ENCODE data around the gene USP6NL. TPM values are rescaled to one million over a fixed set of nuclear protein-coding genes. Genes with fewer than 3 reads are reported as not detected.

USP6NL gene
- total and polyA plus RNA-seq, 2 of the 13 experiments (the other 11 are each of a cell fraction or from before 2014, with no cell fraction given), result 10.5 to 22.9 TPM

DNA sequence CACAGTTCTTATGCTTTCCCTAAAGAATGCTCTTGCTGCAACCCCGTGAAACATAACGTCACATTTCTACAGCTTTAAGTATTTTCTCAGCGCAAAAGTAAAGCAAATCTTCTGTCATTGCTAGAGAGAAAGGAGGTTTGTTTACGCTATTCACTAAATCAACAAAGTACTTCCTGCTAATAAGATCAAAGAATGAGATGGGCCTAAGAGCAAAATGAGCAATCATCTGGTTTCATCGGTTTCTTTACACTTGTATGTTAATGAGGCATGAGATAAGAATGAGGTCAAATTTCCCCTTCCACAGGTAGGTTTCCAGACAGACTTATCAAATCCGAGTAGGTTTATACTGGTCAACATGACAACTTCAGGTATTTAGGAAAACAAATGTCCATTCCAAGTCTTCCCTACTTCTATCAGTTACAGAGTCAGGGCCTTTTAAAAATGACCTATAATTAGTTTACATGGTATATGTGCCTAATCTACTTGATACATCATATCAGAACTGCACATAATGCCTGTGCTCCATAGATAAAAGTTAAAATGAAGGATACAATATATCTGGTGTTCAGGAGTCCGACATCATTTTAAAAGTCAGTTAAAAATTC, 8.4 kb downstream of the USP6NL start (continued):
- TF ChIP-seq, protein P1, sequence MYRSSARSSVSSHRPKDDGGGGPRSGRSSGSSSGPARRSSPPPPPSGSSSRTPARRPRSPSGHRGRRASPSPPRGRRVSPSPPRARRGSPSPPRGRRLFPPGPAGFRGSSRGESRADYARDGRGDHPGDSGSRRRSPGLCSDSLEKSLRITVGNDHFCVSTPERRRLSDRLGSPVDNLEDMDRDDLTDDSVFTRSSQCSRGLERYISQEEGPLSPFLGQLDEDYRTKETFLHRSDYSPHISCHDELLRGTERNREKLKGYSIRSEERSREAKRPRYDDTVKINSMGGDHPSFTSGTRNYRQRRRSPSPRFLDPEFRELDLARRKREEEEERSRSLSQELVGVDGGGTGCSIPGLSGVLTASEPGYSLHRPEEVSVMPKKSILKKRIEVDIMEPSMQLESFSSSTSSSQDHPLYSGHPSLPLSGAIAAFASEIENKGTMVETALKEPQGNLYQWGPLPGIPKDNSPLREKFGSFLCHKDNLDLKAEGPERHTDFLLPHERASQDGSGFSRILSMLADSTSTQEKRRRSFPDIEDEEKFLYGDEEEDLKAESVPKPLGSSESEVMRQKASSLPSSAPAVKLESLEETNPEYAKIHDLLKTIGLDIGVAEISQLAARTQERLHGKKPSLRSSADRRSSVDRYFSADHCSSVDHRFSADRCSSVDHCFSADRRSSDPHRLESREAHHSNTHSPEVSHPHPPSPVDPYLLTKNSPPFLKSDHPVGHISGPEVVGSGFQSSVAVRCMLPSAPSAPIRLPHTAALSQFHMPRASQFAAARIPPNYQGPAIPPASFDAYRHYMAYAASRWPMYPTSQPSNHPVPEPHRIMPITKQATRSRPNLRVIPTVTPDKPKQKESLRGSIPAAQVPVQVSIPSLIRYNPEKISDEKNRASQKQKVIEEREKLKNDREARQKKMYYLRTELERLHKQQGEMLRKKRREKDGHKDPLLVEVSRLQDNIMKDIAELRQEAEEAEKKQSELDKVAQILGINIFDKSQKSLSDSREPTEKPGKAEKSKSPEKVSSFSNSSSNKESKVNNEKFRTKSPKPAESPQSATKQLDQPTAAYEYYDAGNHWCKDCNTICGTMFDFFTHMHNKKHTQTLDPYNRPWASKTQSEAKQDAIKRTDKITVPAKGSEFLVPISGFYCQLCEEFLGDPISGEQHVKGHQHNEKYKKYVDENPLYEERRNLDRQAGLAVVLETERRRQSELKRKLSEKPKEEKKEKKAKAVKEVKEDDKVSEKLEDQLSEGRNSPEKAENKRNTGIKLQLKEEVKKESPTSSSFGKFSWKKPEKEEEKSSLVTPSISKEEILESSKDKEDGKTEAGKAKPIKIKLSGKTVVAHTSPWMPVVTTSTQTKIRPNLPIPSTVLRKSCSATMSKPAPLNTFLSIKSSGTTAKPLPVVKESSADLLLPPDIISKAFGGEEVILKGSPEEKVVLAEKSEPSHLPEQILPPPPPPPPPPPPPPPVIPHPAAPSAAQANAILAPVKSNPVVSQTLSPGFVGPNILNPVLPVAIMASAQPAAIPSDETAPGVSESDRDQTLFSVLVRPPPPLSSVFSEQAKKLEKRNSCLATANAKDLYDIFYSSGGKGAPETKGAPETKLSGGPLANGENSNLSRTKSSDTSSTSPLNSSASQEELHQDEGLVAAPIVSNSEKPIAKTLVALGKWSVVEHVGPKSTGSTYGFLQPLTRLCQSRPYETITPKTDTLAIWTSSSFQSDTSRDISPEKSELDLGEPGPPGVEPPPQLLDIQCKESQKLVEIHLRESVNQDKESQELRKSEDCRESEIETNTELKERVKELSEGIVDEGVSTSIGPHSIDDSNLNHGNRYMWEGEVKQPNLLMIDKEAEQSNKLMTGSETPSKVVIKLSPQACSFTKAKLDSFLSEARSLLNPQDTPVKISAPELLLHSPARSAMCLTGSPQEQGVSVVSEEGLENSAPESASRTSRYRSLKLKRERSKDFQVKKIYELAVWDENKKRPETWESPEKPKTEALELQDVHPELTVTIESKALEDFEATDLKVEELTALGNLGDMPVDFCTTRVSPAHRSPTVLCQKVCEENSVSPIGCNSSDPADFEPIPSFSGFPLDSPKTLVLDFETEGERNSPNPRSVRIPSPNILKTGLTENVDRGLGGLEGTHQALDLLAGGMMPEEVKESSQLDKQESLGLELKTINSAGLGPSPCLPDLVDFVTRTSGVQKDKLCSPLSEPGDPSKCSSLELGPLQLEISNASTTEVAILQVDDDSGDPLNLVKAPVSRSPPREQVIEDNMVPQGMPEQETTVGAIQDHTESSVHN (CRISPR knock-in tag; IDR thresholded peaks at IDR 0.05), result no peak
- TF ChIP-seq IRF2 (CRISPR knock-in tag; IDR thresholded peaks at IDR 0.05), result peak; percentile 77
- no peak for TF ChIP-seq ZNF766 (CRISPR knock-in tag; IDR thresholded peaks at IDR 0.05; ENCODE audit: borderline replicate concordance)
- TF ChIP-seq FOXA3 (CRISPR knock-in tag; IDR thresholded peaks at IDR 0.05), result peak; percentile 98
- no peak for TF ChIP-seq ZNF841 (CRISPR knock-in tag; IDR thresholded peaks at IDR 0.05; ENCODE audit: borderline replicate concordance)
- TF ChIP-seq, protein P2, sequence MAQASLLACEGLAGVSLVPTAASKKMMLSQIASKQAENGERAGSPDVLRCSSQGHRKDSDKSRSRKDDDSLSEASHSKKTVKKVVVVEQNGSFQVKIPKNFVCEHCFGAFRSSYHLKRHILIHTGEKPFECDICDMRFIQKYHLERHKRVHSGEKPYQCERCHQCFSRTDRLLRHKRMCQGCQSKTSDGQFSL (CRISPR knock-in tag; IDR thresholded peaks at IDR 0.05), result no peak
- TF ChIP-seq ZNF543 (CRISPR knock-in tag; IDR thresholded peaks at IDR 0.05), result no peak
- no peak for TF ChIP-seq ZSCAN20 (CRISPR knock-in tag; IDR thresholded peaks at IDR 0.05; ENCODE audit: borderline replicate concordance)
- TF ChIP-seq GFI1 (CRISPR knock-in tag; IDR thresholded peaks at IDR 0.05; ENCODE audit: borderline replicate concordance), result peak; percentile 60; the same call in 1 of the 2 replicates
- TF ChIP-seq JARID2 (CRISPR knock-in tag; IDR thresholded peaks at IDR 0.05; ENCODE audit: insufficient replicate concordance), result no peak
- TF ChIP-seq SAP130 (CRISPR knock-in tag; IDR thresholded peaks at IDR 0.05; ENCODE audit: low read depth), result peak; percentile 89
- peak; percentile 59; the same call in 1 of the 2 replicates for TF ChIP-seq SOX13 (IDR thresholded peaks at IDR 0.05)
- peak in 1 of 2 experiments; percentile 91; a peak in 2 of 4 replicates for TF ChIP-seq SOX13 (CRISPR knock-in tag; conservative IDR thresholded peaks at IDR 0.05 in 1 of 2, IDR thresholded peaks at IDR 0.05 in 1 of 2)
- no peak for TF ChIP-seq ATF7-NPFF (CRISPR knock-in tag; IDR thresholded peaks at IDR 0.05; ENCODE audit: low read depth)
- TF ChIP-seq ZNF382 (CRISPR knock-in tag; IDR thresholded peaks at IDR 0.05; ENCODE audit: borderline replicate concordance), result no peak
- no peak for TF ChIP-seq GABPB1 (CRISPR knock-in tag; IDR thresholded peaks at IDR 0.05)
- TF ChIP-seq, protein P3, sequence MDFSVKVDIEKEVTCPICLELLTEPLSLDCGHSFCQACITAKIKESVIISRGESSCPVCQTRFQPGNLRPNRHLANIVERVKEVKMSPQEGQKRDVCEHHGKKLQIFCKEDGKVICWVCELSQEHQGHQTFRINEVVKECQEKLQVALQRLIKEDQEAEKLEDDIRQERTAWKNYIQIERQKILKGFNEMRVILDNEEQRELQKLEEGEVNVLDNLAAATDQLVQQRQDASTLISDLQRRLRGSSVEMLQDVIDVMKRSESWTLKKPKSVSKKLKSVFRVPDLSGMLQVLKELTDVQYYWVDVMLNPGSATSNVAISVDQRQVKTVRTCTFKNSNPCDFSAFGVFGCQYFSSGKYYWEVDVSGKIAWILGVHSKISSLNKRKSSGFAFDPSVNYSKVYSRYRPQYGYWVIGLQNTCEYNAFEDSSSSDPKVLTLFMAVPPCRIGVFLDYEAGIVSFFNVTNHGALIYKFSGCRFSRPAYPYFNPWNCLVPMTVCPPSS (IDR thresholded peaks at IDR 0.05), result no peak
- TF ChIP-seq, protein P4, sequence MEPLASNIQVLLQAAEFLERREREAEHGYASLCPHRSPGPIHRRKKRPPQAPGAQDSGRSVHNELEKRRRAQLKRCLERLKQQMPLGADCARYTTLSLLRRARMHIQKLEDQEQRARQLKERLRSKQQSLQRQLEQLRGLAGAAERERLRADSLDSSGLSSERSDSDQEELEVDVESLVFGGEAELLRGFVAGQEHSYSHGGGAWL (CRISPR knock-in tag; IDR thresholded peaks at IDR 0.05), result no peak

All from HepG2 (cell line).